ENCODE data around the gene BBS10. TPM values are rescaled to one million over a fixed set of nuclear protein-coding genes. Genes with fewer than 3 reads are reported as not detected.

BBS10 gene
- total and polyA plus RNA-seq, 2 of the 13 experiments (the other 11 are each of a cell fraction or from before 2014, with no cell fraction given): 4.9 to 7.4 TPM

- DNase-seq (ENCODE audit: low spot score): peak; percentile 17
- in situ Hi-C loops (cut with HindIII; ENCODE audit: extremely low pct_ligation_motif_present, low pct_unique_long_range_greater_than_20kb): no loop called here
- Histone ChIP-seq H3K36me3 (replicated peaks in 1 of 2; ENCODE audit: control insufficient read depth in 1 of 2, insufficient read depth in 2 of 2, low read length in 2 of 2) (no peaks in the 10 kb centered on the region), H4K20me1 (ENCODE audit: insufficient read depth, low read length) (no peaks in the 10 kb centered on the region), H3K27ac (ENCODE audit: extremely low read length, insufficient read depth, low read length) (no peak overlapping the region), H3K4me1 (ENCODE audit: insufficient read depth, low read length) (no peaks in the 10 kb centered on the region), H3K4me2 (ENCODE audit: low read depth, low read length) (no peak overlapping the region), H3K79me2 (ENCODE audit: insufficient read depth, low read length) (no peaks in the 10 kb centered on the region), H3K9me3 (ENCODE audit: low read length) (no peaks in the 10 kb centered on the region), H2AFZ (ENCODE audit: low read length) (no peak overlapping the region), H3K9ac (ENCODE audit: insufficient read depth, low read depth, low read length) (no peak overlapping the region), H3K27me3 (ENCODE audit: control insufficient read depth in 1 of 2, insufficient read depth in 2 of 2, low read length in 2 of 2) (peaks cover 0 to 1% of the 10 kb centered on the region in 2 experiments; a peak in 1 of 5 replicates), H3K4me3 (replicated peaks in 1 of 3; ENCODE audit: insufficient read depth in 1 of 3, low read depth in 2 of 3, low read length in 3 of 3) (no peak overlapping the region)
- CTCF ChIA-PET (ENCODE audit: low intra/inter-chr PET ratio, low total read pairs): no interaction called here
- FAIRE-seq: no peak
- intact Hi-C loops (cut with micrococcal nuclease; ENCODE audit: unreplicated experiment): no loop called here
- no peak for TF ChIP-seq ZNF609 (CRISPR knock-in tag; IDR thresholded peaks at IDR 0.05; ENCODE audit: borderline replicate concordance)
- no peak for TF ChIP-seq ZNF326 (CRISPR knock-in tag; IDR thresholded peaks at IDR 0.05; ENCODE audit: borderline replicate concordance)
- no peak for TF ChIP-seq ZNF580 (CRISPR knock-in tag; IDR thresholded peaks at IDR 0.05; ENCODE audit: borderline replicate concordance, low read depth)
- TF ChIP-seq ZNF761 (CRISPR knock-in tag; conservative IDR thresholded peaks at IDR 0.05): no peak
- TF ChIP-seq XBP1 (CRISPR knock-in tag; IDR thresholded peaks at IDR 0.05): no peak
- no peak for TF ChIP-seq FOXA1 (IDR thresholded peaks at IDR 0.05)
- no peak for TF ChIP-seq FOXA1 (CRISPR knock-in tag; IDR thresholded peaks at IDR 0.05)
- WGBS (ENCODE audit: low lambda C conversion rate): 1% methylated on average over 5 of the region's 5 CpGs
- no TSS peak for BruUV-seq (replicated peaks)
- POLR2A ChIA-PET: no interaction called here
- peak; percentile 60; the same call in 1 of the 3 replicates for ATAC-seq
Measured at GRCh38 chr12:76299536-76300296, 48.5 kb downstream of the BBS10 start.

Small RNAs within 50 kb of the gene (small RNA-seq; reads per million reads assigned to genes)
- 0 reads per million in 3 experiments for gene RN7SKP172 (ENCODE audit: insufficient read depth in 2 of 3, insufficient read length in 3 of 3, low read depth in 2 of 3, low replicate concordance in 1 of 3)

Other genes with a start within 250 kb of the BBS10 start
- 33.9 and 63.9 TPM in 2 replicates for gene OSBPL8, start 211.4 kb upstream of the BBS10 start, total RNA-seq (2016; rRNA removed; fragmentation: Illumina TruSeq; extraction: Trizol)
- 8.5 and 11.0 TPM in 2 replicates for gene OSBPL8, start 211.4 kb upstream of the BBS10 start, polyA plus RNA-seq (2011; rRNA removed)

All from HepG2 (cell line).